DMS153 (cell line): Measurements from ENCODE around the gene CCT6B.
"Not testable (repeated sequence)": the region's sequence is repeated elsewhere in the genome, so short reads cannot be mapped to it uniquely, and the experiment has no call there.

Experiments
- DNase-seq: peaks from one replicate; lab custom pipeline; 2025; lab: John Stamatoyannopoulos, UW

Gene CCT6B, protein sequence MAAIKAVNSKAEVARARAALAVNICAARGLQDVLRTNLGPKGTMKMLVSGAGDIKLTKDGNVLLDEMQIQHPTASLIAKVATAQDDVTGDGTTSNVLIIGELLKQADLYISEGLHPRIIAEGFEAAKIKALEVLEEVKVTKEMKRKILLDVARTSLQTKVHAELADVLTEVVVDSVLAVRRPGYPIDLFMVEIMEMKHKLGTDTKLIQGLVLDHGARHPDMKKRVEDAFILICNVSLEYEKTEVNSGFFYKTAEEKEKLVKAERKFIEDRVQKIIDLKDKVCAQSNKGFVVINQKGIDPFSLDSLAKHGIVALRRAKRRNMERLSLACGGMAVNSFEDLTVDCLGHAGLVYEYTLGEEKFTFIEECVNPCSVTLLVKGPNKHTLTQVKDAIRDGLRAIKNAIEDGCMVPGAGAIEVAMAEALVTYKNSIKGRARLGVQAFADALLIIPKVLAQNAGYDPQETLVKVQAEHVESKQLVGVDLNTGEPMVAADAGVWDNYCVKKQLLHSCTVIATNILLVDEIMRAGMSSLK

GRCh38 chr17:34961093-34961911 is at the start of gene CCT6B, which contains the start of gene ZNF830:
Gene CCT6B, minus strand, starts transcription at chr17:34961460. Its CDS starts 67 bp downstream, at chr17:34961393.
Gene ZNF830, plus strand, starts transcription at chr17:34961540. Its CDS starts 27 bp downstream, at chr17:34961567.
- DNase-seq = peak; percentile 81

DNA sequence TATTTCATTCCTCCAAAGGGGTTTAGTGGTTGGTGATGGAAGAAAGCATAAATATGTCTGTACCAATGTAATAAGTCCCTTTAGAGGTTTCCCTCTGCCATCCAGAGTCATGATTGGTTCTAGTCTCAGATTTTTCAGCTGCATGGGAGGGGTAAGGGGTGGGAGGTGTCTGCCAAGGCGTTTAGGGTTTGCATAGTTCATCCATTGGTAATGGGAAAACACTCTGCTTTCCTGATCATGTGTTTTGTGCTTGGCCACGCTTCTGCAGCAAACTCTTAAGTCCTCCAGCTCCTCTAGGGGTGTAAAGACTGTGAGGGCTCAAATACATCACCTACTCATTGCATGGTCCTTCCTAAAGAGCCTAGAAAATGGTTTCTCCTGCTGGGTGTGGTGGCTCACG is 48.8 kb upstream of the CCT6B start:
- DNase-seq = no peak

GRCh38 chr17:35006961-35007360 is 45.7 kb upstream of the CCT6B start:
- no peak for DNase-seq

DNA sequence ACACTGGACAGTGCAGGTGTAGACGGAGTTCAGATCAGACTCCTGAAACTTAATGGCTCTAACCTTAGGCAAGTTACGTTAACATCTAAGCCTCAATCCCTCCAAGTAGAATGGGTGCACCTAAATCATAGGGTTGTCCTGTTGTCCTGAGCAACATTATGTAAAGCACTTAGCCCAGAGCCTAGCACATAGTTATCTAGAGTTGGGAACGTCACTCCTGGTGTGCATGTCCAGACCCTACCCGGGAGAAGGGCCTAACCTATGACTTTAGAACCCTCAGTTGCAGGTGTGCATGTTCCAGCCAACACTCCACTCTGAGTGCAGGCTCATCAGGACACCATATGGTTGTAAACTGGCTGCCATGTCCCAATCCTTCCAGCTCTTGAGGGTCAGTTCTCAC is 45.1 kb upstream of the CCT6B start:
- DNase-seq = no peak

GRCh38 chr17:35003778-35004177 is 42.5 kb upstream of the CCT6B start:
- no peak for DNase-seq

DNA sequence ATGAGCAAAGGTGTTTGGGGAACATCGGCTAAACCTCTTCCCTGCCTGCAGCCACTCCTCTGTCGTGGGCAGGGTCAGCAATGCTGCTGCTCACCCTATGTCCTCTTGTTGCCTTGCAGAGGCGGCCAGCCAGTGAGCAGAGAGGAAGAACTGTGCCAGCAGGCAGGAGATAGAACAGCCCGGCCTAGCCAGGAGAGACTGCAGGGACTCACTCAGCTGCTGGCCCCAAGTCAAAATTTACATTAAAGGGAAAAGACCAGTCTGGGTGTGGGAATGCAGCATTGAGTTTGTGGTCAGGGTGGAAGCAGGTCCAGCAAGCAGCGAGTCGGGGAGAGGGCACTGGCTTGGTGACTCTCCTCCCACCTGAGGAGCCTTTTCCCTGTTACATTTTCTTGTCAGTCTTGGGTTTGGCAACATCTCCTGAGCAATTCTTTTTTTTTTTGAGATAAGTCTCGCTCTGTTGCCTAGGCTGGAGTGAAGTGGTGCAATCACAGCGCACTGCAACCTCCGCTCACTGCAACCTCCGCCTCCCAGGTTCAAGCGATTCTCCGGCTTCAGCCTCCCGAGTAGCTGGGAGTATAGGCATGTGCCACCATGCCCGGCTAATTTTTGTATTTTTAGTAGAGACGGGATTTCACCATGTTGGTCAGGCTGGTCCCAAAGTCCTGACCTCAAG is 41.8 kb upstream of the CCT6B start:
- DNase-seq = no peak

DNA sequence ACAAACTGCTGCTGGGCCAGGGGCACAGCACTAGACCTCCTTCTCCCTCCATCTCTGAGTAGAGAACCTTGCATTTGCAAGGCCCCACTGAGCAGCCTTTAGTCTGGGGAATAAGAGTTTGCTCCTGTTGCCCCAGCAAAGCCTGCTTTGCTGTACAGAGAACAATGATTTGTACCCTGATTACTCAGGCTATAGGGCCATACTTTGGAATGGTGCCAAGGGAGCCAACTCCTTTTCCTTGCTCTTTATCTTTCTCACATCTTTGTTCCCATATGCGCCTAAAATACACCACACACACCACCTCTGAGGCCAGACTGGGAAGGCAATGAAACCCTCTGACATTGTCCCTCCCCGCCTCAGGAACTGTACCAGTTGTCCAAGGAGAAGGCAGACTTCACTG is 40.3 kb upstream of the CCT6B start:
- no peak for DNase-seq

DNA sequence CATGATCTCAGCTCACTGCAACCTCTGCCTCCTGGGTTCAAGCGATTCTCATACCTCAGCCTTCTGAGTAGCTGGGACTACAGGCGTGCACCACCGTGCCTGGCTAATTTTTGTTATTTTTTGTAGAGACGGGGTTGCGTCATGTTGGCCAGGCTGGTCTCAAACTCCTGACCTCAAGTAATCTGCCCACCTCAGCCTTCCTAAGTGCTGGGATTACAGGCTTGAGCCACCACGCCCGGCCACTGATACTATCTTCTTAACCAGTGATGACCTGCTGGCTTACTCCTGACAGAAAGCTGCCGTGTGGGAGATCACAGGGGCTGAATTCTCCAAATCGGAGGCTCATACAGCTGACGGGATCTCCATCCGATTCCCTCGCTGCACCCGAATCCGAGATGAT is 39.7 kb upstream of the CCT6B start:
- DNase-seq = not testable (repeated sequence)

- no peak for DNase-seq
Observed at GRCh38 chr17:34999456-34999855, 38.2 kb upstream of the CCT6B start.

- peak; percentile 54 for DNase-seq
Observed at GRCh38 chr17:34998205-34998604, 36.9 kb upstream of the CCT6B start.

DNA sequence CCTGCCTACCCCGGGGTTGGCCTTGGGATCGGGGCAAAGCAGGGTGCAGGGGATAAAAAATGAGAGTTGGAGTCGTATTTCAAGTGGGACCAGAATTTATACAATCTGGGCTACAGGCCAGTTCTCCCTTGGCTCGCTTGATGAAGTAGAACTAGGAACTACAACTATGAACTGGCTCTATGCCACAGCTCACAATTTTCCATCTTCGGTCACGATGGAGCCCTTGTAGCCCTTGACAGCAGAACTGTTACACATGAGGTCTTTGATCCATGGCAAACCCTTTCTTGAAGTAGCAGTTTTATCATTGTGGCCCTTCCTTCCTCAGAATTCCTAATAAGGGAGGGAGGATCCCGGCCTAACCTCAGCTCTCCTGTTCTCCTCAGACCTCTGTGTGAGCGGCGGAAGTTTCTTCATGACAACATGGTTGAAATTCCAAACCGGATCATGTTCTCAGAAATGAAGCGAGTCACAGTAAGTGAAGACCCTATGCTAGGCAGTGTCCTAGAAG is 36.1 kb upstream of the CCT6B start:
- no peak for DNase-seq

GRCh38 chr17:34996422-34997285 is 35.4 kb upstream of the CCT6B start:
- no peak for DNase-seq

GRCh38 chr17:34993031-34993430 is 31.8 kb upstream of the CCT6B start:
- DNase-seq = no peak

- DNase-seq = no peak
Observed at GRCh38 chr17:34991606-34992005, 30.3 kb upstream of the CCT6B start.

DNA sequence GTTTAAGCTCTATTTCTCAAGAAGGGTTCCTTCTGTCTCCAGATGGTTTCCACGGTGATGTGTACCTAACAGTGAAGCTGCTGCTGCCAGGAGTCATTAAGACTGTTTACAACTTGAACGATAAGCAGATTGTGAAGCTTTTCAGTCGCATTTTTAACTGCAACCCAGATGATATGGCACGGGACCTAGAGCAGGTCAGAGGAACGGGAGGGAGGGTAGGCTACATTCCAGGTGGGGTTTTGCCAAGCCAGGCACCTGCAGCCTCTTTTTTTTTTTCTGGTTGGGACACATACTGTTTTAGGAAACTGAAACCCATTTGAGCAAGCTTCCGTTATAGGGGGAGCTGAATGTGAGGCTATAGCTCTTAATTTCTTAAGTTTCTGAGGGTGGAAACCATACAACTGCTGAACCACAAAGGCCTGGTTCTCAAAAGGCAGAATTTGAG is 29.7 kb upstream of the CCT6B start:
- no peak for DNase-seq

- no peak for DNase-seq
Observed at GRCh38 chr17:34989473-34989872, 28.2 kb upstream of the CCT6B start.

GRCh38 chr17:34988644-34989043 is 27.4 kb upstream of the CCT6B start:
- no peak for DNase-seq

DNA sequence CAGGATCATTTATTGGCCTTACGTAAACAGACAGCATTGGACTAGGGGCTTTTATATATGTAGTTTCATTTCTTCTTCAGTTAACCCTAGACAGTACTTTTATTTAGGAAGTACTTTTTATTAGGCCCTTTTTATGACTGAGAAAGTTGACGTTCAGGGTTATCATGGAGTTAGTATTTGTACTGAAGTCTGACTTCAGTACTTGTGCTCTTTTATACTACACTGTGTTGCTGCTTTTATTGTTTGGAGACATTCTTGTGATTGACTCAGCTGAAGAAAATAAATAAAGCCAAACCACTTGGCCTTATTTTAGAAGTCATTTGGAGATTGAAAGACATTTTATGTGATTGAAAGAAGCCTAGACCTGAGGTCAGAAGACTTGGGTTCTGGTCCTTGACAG is 26.0 kb upstream of the CCT6B start:
- no peak for DNase-seq

DNA sequence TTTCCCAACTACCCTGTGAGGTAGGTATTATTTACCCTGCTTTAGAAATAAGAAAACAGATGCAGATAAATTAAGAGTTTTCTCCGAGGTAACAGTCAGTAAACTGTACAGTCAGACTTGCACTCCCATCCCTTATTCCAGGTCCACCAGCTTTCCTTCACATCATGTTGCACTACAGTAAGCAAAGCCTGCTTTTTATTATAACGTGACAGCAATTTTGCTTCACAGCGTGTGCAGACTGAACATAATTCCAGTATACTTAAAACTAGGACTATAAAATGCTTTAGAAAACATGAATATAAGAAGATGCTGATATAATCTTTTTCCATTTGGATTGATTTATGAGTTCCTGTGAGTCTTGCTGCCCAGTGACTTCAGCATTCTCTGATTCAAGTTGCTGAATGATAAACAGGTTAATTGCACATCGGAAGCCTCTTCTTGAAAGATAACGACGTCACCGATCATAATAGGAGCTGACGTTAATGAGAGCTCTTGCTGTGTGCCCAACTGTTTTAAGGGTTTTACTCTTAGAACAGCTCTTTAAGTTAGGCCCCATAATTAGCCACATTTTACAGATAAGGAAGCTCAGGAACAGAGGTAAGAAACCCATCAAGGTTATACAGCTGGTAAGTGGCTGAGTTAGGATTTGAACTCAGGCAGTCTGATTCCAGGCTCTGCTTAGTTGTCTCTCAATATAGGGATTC is 20.4 kb upstream of the CCT6B start:
- peak; percentile 19 for DNase-seq
